Hematopoietic multipotent progenitor cell treated with erythropoietin and hydrocortisone succinate and interleukin-3 and kit ligand, for 6 days (in vitro differentiated cells): ENCODE data around the gene WRAP73.
"Not testable (repeated sequence)": the region's sequence is repeated elsewhere in the genome, so short reads cannot be mapped to it uniquely, and the experiment has no call there.

ENCODE experiments used
- DNase-seq: peaks from one replicate; pipeline ENCODE4 v3.0.0-alpha.2; 2015

Gene WRAP73

GRCh38 chr1:3593745-3594144, 56.2 kb downstream of the WRAP73 start:
- DNase-seq, result no peak

- no peak for DNase-seq
Measured at GRCh38 chr1:3593334-3593733, 56.6 kb downstream of the WRAP73 start.

- no peak for DNase-seq
Measured at GRCh38 chr1:3590951-3591865, 58.7 kb downstream of the WRAP73 start.

- no peak for DNase-seq
Measured at GRCh38 chr1:3590139-3590763, 59.7 kb downstream of the WRAP73 start.

GRCh38 chr1:3588395-3588794, 61.5 kb downstream of the WRAP73 start:
- no peak for DNase-seq

GRCh38 chr1:3586986-3587759, 62.7 kb downstream of the WRAP73 start:
- no peak for DNase-seq

- no peak for DNase-seq
Measured at GRCh38 chr1:3585940-3586568, 63.8 kb downstream of the WRAP73 start.

- not testable (repeated sequence) for DNase-seq
Measured at GRCh38 chr1:3585353-3585868, 64.5 kb downstream of the WRAP73 start.

- no peak for DNase-seq
Measured at GRCh38 chr1:3584915-3585314, 65.0 kb downstream of the WRAP73 start.

- DNase-seq, result not testable (repeated sequence)
Measured at GRCh38 chr1:3583751-3584150, 66.2 kb downstream of the WRAP73 start.

GRCh38 chr1:3581296-3582036, 68.4 kb downstream of the WRAP73 start:
- no peak for DNase-seq
